Measurements from ENCODE around the gene ESPN.

DNA sequence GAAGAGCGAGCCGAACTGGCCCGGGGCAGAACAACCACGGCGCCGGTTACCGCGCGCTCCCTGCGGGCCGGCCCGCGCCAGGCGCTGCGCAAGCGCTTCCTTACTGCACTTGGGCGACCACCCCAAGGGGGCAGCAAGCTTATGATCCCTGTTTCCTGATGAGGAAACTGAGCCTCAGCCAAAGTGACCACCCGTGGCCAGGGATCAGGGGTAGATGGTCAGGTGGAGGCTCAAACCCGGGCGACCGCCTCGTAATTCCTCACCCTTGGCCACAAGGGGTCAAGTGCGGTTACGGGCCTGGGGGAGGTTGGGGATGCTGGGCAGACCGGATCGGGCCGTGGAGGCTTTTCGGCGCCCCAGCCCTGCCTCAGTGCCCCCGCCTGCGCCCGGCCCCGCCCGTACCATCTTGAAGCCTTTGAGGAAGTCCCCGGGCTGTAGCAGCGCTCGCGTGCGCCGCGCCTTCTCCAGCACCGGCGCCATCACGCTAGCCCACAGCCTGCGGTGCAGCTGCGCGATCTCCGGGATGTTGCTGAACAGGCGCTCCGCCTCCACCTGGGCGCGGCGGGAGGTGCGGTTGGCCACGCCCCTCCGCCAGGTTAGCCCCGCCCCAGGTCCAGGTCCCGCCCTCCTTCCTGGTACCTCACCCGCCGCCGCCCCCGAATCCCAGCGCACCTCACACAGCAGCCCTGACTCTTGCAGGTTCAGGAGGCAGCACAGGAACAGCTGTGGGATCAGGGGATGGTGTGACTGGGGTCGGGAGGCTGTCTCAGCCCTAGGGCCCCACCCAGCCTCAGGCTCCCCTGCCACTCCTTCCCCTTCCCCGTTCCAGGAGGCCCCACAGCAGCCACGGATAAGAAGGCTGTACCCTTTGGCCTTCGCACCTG, 46.8 kb downstream of the ESPN start:
- TF ChIP-seq, protein P1, sequence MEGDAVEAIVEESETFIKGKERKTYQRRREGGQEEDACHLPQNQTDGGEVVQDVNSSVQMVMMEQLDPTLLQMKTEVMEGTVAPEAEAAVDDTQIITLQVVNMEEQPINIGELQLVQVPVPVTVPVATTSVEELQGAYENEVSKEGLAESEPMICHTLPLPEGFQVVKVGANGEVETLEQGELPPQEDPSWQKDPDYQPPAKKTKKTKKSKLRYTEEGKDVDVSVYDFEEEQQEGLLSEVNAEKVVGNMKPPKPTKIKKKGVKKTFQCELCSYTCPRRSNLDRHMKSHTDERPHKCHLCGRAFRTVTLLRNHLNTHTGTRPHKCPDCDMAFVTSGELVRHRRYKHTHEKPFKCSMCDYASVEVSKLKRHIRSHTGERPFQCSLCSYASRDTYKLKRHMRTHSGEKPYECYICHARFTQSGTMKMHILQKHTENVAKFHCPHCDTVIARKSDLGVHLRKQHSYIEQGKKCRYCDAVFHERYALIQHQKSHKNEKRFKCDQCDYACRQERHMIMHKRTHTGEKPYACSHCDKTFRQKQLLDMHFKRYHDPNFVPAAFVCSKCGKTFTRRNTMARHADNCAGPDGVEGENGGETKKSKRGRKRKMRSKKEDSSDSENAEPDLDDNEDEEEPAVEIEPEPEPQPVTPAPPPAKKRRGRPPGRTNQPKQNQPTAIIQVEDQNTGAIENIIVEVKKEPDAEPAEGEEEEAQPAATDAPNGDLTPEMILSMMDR (IDR thresholded peaks at IDR 0.05) = no peak
- no peak for TF ChIP-seq SMC3 (IDR thresholded peaks at IDR 0.05; ENCODE audit: low read depth, low read length)
- no peak for TF ChIP-seq FOXJ3 (CRISPR knock-in tag; IDR thresholded peaks at IDR 0.05)
- TF ChIP-seq NRF1 (IDR thresholded peaks at IDR 0.05; ENCODE audit: low read depth, low read length) = no peak
- no peak for TF ChIP-seq NFIC (IDR thresholded peaks at IDR 0.05; ENCODE audit: borderline replicate concordance)
- TF ChIP-seq TAF1 (IDR thresholded peaks at IDR 0.05; ENCODE audit: borderline replicate concordance, low read depth, low read length) = no peak
- TF ChIP-seq TCF12 (IDR thresholded peaks at IDR 0.05) = no peak
- TF ChIP-seq, protein P2, sequence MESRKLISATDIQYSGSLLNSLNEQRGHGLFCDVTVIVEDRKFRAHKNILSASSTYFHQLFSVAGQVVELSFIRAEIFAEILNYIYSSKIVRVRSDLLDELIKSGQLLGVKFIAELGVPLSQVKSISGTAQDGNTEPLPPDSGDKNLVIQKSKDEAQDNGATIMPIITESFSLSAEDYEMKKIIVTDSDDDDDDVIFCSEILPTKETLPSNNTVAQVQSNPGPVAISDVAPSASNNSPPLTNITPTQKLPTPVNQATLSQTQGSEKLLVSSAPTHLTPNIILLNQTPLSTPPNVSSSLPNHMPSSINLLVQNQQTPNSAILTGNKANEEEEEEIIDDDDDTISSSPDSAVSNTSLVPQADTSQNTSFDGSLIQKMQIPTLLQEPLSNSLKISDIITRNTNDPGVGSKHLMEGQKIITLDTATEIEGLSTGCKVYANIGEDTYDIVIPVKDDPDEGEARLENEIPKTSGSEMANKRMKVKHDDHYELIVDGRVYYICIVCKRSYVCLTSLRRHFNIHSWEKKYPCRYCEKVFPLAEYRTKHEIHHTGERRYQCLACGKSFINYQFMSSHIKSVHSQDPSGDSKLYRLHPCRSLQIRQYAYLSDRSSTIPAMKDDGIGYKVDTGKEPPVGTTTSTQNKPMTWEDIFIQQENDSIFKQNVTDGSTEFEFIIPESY (IDR thresholded peaks at IDR 0.05; ENCODE audit: borderline replicate concordance, low read depth) = no peak
- TF ChIP-seq CHD2 (IDR thresholded peaks at IDR 0.05; ENCODE audit: low read length, partially characterized antibody) = no peak

Measured in SK-N-SH (cell line).